NT2/D1 (cell line): Measurements from ENCODE around the gene ARPC5L.

Source experiments
- DNase-seq: peaks from one replicate; pipeline ENCODE4 v3.0.0-alpha.2; 2011; ENCODE audit warnings: low read depth, low spot score
- H3K27me3 ChIP-seq: 2 replicates; pipeline ENCODE4 v1.6.0; 2011; ENCODE audit warnings: mild to moderate bottlenecking; ENCODE audit not compliant: insufficient read length, insufficient read depth
- H3K36me3 ChIP-seq: 2 replicates; pipeline ENCODE4 v1.6.1; 2011; ENCODE audit warnings: mild to moderate bottlenecking, low read length, mixed read lengths; ENCODE audit not compliant: insufficient read depth, insufficient read length
- H3K4me1 ChIP-seq: 2 replicates; pipeline ENCODE4 v1.5.1; 2011; ENCODE audit not compliant: insufficient read depth, insufficient read length
- H3K4me3 ChIP-seq: 2 replicates; pipeline ENCODE4 v1.5.1; 2011; ENCODE audit warnings: low read depth; ENCODE audit not compliant: insufficient read length
- H3K9ac ChIP-seq: 2 replicates; pipeline ENCODE4 v1.6.0; 2011; ENCODE audit warnings: low read depth; ENCODE audit not compliant: insufficient read length
- H3K9me3 ChIP-seq: 2 replicates; pipeline ENCODE4 v1.5.1; 2011; ENCODE audit warnings: mild to moderate bottlenecking, low read length; ENCODE audit not compliant: insufficient read depth
- SUZ12 ChIP-seq: IDR thresholded peaks from 2 replicates; pipeline ENCODE4 v1.6.1; 2011; ENCODE audit not compliant: insufficient read length, insufficient read depth; ENCODE audit errors: extremely low read depth
- YY1 ChIP-seq: IDR thresholded peaks from 2 replicates; pipeline ENCODE4 v1.6.1; 2011; ENCODE audit not compliant: insufficient read length, insufficient read depth
- ZNF274 ChIP-seq: IDR thresholded peaks from 2 replicates; pipeline ENCODE4 v1.6.1; 2011; ENCODE audit warnings: mild to moderate bottlenecking, low read depth, low read length

The ARPC5L gene

GRCh38 chr9:124861342-124862229 lies at the start of gene ARPC5L, which contains the start of gene RPL35:
Gene ARPC5L, plus strand, starts transcription at chr9:124862130. Its CDS starts 7,161 bp downstream, at chr9:124869291.
Gene RPL35, minus strand, starts transcription at chr9:124861957. Its CDS starts 45 bp downstream, at chr9:124861912.
- Histone ChIP-seq H3K36me3 (peaks cover 62% of the 10 kb centered on the region), H3K9ac (peak within 1 kb of the TSS; percentile 97), H3K4me3 (peak within 1 kb of the TSS; percentile 81), H3K27me3 (no peaks in the 10 kb centered on the region), H3K4me1 (peaks cover 19% of the 10 kb centered on the region), H3K9me3 (no peaks in the 10 kb centered on the region)
- no peak for TF ChIP-seq SUZ12
- TF ChIP-seq ZNF274: no peak
- no peak for TF ChIP-seq YY1
- peak; percentile 92 for DNase-seq

GRCh38 chr9:124812441-124812876 lies 49.5 kb upstream of the ARPC5L start:
- peaks cover 13% of the 10 kb centered on the region for H3K36me3 ChIP-seq
- peaks cover 37% of the 10 kb centered on the region for H3K4me1 ChIP-seq
- H3K9me3 ChIP-seq: no peaks in the 10 kb centered on the region
- H3K4me3 ChIP-seq: no peak overlapping the region
- DNase-seq: peak; percentile 56
- peak overlapping the region; percentile 42 for H3K9ac ChIP-seq
- no peaks in the 10 kb centered on the region for H3K27me3 ChIP-seq
- TF ChIP-seq YY1: no peak
- no peak for TF ChIP-seq SUZ12
- TF ChIP-seq ZNF274: no peak

GRCh38 chr9:124813041-124813440 lies 48.9 kb upstream of the ARPC5L start:
- DNase-seq: no peak
- Histone ChIP-seq H3K9me3 (no peaks in the 10 kb centered on the region), H3K4me1 (peaks cover 36% of the 10 kb centered on the region), H3K9ac (no peak overlapping the region), H3K27me3 (no peaks in the 10 kb centered on the region), H3K36me3 (peaks cover 11% of the 10 kb centered on the region), H3K4me3 (no peak overlapping the region)
- TF ChIP-seq SUZ12 (no peak), YY1 (no peak), ZNF274 (no peak)

- Histone ChIP-seq H3K9ac (peak overlapping the region; percentile 4), H3K36me3 (peaks cover 10% of the 10 kb centered on the region), H3K4me3 (no peak overlapping the region), H3K27me3 (no peaks in the 10 kb centered on the region), H3K9me3 (no peaks in the 10 kb centered on the region), H3K4me1 (peaks cover 34% of the 10 kb centered on the region)
- TF ChIP-seq SUZ12 (no peak), YY1 (no peak), ZNF274 (no peak)
- DNase-seq: no peak
Observed at GRCh38 chr9:124813501-124814163, 48.3 kb upstream of the ARPC5L start.

GRCh38 chr9:124814164-124814535 lies 47.8 kb upstream of the ARPC5L start:
- Histone ChIP-seq H3K27me3 (no peaks in the 10 kb centered on the region), H3K9ac (no peak overlapping the region), H3K4me1 (peaks cover 37% of the 10 kb centered on the region), H3K4me3 (no peak overlapping the region), H3K9me3 (no peaks in the 10 kb centered on the region), H3K36me3 (peaks cover 10% of the 10 kb centered on the region)
- TF ChIP-seq SUZ12: no peak
- no peak for TF ChIP-seq ZNF274
- TF ChIP-seq YY1: no peak
- no peak for DNase-seq

- Histone ChIP-seq H3K9me3 (no peaks in the 10 kb centered on the region), H3K36me3 (no peaks in the 10 kb centered on the region), H3K9ac (no peak overlapping the region), H3K27me3 (no peaks in the 10 kb centered on the region), H3K4me3 (no peak overlapping the region), H3K4me1 (peaks cover 27% of the 10 kb centered on the region)
- TF ChIP-seq SUZ12 (no peak), ZNF274 (no peak), YY1 (no peak)
- no peak for DNase-seq
Observed at GRCh38 chr9:124815601-124816000, 46.3 kb upstream of the ARPC5L start.
